Stimulated activated CD8-positive, alpha-beta memory T cell treated with anti-CD3 and anti-CD28 coated beads, Interleukin-7, amount 100 ng/mL, for 24 hours (primary cell): ENCODE data around the gene ACSL4.
"Not testable (repeated sequence)": the region's sequence is repeated elsewhere in the genome, so short reads cannot be mapped to it uniquely, and the experiment has no call there.

Experiments used
- DNase-seq: peaks from one replicate; pipeline ENCODE4 v3.0.0-alpha.2; 2020; ENCODE audit warnings: low read depth

ACSL4 gene

GRCh38 chrX:109728173-109728535 lies 4.9 kb downstream of the ACSL4 start:
- no peak for DNase-seq

DNA sequence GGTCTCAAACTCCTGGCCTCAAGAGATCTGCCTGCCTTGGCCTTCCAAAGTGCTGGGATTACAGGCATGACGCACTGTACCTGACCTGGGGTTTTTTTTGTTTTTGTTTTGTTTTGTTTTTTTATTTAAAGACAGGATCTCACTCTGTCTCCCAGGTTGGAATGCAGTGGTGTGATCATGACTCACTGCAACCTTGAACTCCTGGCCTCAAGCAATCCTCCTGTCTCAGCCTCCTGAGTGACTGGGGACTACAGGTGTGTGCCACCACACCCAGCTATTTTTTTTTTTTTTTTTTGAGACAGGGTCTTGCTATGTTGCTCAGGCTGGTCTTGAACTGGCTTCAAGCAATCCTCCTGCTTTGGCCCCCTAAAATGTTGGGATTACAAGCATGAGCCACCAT lies 8.1 kb downstream of the ACSL4 start:
- not testable (repeated sequence) for DNase-seq

GRCh38 chrX:109720947-109721346 lies 12.1 kb downstream of the ACSL4 start:
- DNase-seq = no peak

- no peak for DNase-seq
Measured at GRCh38 chrX:109719264-109719663, 13.8 kb downstream of the ACSL4 start.

- DNase-seq = no peak
Measured at GRCh38 chrX:109716431-109717028, 16.5 kb downstream of the ACSL4 start.

GRCh38 chrX:109714340-109714958 lies 18.6 kb downstream of the ACSL4 start:
- DNase-seq = no peak

DNA sequence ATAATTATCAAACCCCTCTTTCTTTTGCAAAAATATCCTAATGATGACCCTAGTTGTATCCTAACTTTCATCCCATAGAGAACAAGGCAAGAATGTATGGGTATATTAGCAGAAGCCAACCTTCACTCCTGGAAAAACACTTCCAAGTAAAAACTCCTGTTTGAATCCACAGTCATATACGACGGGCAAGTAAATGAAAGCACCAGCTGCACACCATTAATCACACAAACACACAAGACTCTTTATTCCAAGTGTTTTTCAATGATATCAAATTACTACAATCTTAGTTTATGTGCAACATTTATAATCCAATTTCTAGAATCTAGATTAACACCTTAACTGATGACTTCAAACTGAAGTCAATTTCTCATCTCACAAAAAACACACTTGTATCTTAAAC lies 22.9 kb downstream of the ACSL4 start:
- no peak for DNase-seq

GRCh38 chrX:109709129-109709631 lies 23.9 kb downstream of the ACSL4 start:
- DNase-seq = no peak

DNA sequence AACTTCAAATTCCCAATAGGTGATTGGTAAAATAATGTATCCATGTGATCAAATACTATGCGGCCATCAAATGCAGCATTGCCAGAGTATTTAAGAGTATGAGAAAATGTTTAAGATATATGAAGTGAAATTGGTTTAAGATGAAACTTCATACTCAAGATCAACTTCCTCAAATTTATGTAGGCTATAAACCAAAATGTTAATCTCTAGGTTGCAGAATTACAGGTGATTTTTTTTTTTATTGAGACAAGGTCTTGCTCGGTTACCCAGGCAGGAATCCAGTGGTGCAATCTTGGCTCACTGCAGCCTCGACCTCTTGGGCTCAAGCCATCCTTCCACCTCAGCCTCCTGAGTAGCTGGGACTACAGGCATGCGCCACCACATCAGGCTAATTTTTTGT lies 25.3 kb downstream of the ACSL4 start:
- no peak for DNase-seq

DNA sequence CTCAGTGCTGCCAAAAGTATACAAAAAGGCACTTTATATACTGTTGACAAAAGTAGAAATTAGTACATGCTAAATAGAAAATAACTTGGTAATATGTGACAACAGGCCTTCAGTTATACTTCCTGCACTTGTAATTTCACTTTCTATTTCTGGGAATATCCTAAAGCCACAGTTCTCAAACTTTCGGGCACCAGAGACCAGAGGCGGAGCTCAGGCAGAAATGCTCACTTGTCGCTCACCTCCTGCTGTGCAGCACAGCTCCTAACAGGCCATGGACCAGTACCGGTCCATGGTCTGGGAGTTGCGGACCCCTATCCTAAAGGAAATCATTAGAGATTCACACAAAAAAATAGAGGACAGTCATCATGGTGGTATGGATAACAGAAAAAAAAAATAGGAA lies 25.7 kb downstream of the ACSL4 start:
- DNase-seq = no peak

DNA sequence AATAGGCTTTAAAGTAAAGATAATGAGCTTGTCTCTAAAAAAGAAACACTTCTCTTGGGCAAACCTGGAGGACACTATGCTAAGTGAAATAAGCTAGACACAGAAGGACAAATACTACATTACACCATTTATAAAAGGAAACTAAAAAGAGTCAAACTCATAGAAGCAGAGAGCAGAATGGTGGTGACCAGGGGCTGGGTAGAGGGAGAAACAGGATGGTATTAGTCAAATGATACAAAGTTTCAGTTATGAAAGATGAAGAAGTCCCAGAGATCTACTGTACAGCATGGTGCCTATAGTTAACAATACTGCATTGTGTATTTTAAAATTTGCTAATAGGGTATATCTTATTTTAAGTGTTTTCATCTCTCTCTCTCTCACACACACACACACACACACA lies 28.5 kb downstream of the ACSL4 start:
- DNase-seq = no peak

DNA sequence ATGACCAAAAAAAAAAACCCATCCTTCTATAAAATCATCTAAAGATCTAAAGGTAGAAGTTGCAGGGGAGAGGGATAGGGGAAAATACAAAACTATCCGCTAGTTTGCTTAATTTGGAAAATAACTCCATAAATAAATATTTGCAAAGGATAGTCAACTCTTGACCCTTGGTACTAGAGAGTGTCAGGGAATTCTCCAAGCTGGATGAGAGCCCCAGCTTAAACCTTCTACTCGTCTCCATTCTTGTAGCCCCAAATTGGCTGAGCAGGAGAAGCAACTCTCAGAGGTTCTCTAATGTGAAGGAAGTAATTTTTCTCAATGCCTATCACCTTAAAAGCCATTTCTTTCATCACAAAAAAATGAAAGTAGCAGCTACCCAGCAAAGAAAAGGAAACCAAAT lies 35.2 kb downstream of the ACSL4 start:
- DNase-seq = no peak

- no peak for DNase-seq
Measured at GRCh38 chrX:109696146-109696740, 36.8 kb downstream of the ACSL4 start.

DNA sequence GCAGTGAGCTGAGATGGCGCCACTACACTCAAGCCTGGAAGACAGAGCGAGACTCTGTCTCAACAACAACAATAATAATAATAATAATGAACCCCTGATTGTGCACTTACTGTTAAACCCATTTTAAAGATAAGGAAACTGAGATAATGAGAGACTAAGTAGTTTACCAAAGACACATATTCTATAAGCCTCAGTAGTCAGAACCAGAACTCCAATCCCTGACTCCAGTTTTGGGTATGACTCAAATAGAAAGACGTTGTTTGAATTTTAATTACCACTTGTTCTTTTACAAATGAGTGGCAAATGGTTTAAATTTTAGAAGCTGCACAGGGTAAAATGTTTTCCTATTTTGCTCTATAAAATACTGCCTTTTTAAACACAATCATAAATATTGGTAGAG lies 37.4 kb downstream of the ACSL4 start:
- DNase-seq = no peak

DNA sequence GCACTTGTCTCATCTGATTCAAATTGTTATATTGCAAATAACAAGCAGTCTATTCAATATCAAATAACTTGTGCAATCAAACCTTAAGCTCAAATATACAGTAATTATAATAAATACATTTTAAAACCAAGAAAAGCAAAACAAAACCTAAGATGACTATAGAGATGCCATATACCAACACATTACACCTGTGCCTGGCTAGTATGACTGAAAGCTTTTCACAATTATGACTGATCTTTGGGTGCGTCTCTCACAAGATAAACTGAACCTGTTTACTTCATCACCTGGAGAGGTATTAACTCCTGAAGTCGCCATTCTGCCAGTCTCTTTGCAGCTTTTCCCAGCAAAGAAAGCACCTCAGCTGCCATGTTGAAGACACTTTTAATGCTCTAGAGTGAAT lies 41.3 kb downstream of the ACSL4 start:
- DNase-seq = no peak

- no peak for DNase-seq
Measured at GRCh38 chrX:109691277-109691676, 41.8 kb downstream of the ACSL4 start.

DNA sequence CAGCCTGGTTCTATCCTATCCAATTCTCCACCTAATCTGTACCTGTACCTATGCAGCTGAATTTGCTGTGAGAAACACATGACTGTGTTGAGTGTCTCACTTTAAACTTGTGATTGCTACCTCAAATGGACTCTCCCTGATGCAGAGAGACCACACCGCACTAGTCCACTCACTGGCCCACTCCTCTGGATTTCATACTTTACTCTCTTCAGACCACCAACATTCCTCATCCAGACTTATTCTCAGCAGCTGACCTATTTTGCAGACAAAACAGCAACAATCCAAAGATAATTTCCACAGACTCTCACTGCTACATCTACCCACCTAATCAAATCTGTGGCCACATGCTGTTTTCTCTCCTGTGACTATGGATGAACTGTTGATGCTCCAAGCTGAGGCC lies 45.2 kb downstream of the ACSL4 start:
- no peak for DNase-seq

GRCh38 chrX:109685656-109686078 lies 47.4 kb downstream of the ACSL4 start:
- no peak for DNase-seq

GRCh38 chrX:109684136-109684535 lies 48.9 kb downstream of the ACSL4 start:
- no peak for DNase-seq

- DNase-seq = no peak
Measured at GRCh38 chrX:109681475-109682081, 51.5 kb downstream of the ACSL4 start.

DNA sequence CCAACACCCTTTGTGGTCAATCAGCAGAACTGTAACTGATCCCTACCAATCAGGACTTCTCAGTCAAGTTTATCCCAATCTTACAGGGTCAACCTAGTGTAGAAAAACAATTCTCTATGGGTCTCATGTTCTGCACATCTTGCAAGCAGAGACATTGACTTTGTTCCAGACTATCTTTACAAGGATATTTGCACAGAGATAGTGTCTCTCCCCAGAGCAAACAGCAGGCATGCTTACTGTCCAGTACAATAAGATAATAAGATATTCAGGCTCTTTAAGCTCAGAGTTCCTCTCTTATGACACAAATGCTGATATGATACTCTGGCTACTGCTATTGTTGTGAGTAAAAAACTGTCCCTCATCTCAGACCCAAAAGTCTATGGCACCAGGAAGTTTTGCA lies 53.2 kb downstream of the ACSL4 start:
- no peak for DNase-seq

GRCh38 chrX:109672239-109672638 lies 60.8 kb downstream of the ACSL4 start:
- no peak for DNase-seq

DNA sequence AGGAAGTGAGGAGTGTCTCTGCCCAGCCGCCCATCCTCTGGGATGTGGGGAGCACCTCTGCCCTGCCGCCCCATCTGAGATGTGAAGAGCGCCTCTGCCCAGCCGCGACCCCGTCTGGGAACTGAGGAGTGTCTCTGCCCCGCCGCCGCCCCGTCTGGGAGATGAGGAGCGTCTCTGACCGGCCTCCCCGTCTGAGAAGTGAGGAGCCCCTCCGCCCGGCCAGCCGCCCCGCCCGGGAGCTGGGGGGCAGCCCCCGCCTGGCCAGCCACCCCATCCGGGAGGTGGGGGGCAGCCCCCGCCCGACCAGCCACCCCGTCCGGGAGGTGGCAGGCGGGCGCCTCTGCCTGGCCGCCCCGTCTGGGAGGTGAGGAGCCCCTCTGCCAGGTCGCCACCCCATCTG lies 61.9 kb downstream of the ACSL4 start:
- DNase-seq = not testable (repeated sequence)
